Kidney epithelial cell (primary cell): Measurements from ENCODE around the gene PTPRD. TPM values are rescaled to one million over a fixed set of nuclear protein-coding genes. Genes with fewer than 3 reads are reported as not detected.

ENCODE experiments used
- DNase-seq: peaks from one replicate; pipeline ENCODE4 v3.0.0-alpha.2; 2010; ENCODE audit warnings: low read depth
- H3K27me3 ChIP-seq: 2 replicates; pipeline ENCODE4 v1.6.0; 2011; ENCODE audit warnings: low read length; ENCODE audit not compliant: control insufficient read depth, insufficient read depth
- H3K36me3 ChIP-seq: 2 replicates; pipeline ENCODE4 v1.5.1; 2011; ENCODE audit warnings: low read length; ENCODE audit not compliant: control insufficient read depth, insufficient read depth
- H3K4me3 ChIP-seq: 2 replicates; pipeline ENCODE4 v1.5.1; 2011; ENCODE audit warnings: low read depth, mild to moderate bottlenecking, control low read depth, low read length
- total RNA-seq: library from RNA; depleted of rRNA; stranded (reverse); fragments of >200 nt; gene quantifications from 2 replicates; pipeline ENCODE4 v1.2.3, GENCODE V29; 2015
- TF ChIP-seq, protein P1 (sequence below): IDR thresholded peaks from 2 replicates; pipeline ENCODE4 v1.5.1; 2011; ENCODE audit warnings: mild to moderate bottlenecking, moderate library complexity, low read length, control low read depth, inconsistent platforms; ENCODE audit not compliant: insufficient read depth, poor library complexity, severe bottlenecking

Gene PTPRD
- total RNA-seq, 1 donor from 2014 or later: 18.8 TPM

GRCh38 chr9:8762479-8763085 lies 1850.2 kb downstream of the PTPRD start:
- H3K4me3 ChIP-seq: no peak overlapping the region
- DNase-seq: no peak
- no peaks in the 10 kb centered on the region for H3K36me3 ChIP-seq
- TF ChIP-seq, protein P1, sequence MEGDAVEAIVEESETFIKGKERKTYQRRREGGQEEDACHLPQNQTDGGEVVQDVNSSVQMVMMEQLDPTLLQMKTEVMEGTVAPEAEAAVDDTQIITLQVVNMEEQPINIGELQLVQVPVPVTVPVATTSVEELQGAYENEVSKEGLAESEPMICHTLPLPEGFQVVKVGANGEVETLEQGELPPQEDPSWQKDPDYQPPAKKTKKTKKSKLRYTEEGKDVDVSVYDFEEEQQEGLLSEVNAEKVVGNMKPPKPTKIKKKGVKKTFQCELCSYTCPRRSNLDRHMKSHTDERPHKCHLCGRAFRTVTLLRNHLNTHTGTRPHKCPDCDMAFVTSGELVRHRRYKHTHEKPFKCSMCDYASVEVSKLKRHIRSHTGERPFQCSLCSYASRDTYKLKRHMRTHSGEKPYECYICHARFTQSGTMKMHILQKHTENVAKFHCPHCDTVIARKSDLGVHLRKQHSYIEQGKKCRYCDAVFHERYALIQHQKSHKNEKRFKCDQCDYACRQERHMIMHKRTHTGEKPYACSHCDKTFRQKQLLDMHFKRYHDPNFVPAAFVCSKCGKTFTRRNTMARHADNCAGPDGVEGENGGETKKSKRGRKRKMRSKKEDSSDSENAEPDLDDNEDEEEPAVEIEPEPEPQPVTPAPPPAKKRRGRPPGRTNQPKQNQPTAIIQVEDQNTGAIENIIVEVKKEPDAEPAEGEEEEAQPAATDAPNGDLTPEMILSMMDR: peak; percentile 6
- H3K27me3 ChIP-seq: no peaks in the 10 kb centered on the region

DNA sequence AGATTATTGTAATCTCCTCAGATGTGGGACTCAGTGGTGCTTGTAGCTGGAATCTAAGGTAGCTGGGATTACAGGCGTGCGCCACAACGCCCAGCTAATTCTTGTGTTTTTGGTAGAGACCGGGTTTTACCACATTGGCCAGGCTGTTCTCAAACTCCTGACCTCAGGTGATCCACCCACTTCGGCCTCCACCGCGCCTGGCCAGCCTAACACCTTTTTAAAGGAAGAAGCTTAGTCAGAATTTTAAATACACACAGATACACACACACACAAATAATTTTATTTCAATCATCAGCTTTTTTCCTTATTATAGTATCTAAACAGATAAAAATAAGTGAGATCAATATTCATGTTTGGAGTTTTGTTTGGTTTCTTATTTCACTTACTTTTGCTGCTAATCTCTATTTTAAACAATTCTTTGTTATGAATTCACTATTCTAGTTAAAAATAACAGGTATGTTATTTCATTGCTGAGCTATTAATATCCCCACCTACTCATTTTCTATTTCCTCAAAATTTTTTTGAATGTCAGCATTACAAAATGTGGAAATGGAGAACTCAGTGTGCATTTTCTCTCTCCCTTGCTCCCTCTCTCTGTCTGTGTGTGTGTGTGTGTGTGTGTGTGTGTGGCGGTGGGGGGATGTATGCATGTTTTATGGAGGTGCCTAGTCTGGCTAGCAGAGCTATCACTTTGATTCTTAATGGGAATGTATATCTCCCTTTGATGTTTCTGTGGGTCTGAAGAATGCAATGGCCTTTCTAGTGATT lies 1852.6 kb downstream of the PTPRD start:
- DNase-seq: no peak
- H3K27me3 ChIP-seq: no peaks in the 10 kb centered on the region
- H3K36me3 ChIP-seq: no peaks in the 10 kb centered on the region
- TF ChIP-seq, protein P1: no peak
- H3K4me3 ChIP-seq: no peak overlapping the region

GRCh38 chr9:8757881-8758280 lies 1854.9 kb downstream of the PTPRD start:
- DNase-seq: no peak
- TF ChIP-seq, protein P1: no peak
- H3K36me3 ChIP-seq: no peaks in the 10 kb centered on the region
- H3K4me3 ChIP-seq: no peak overlapping the region
- no peaks in the 10 kb centered on the region for H3K27me3 ChIP-seq

GRCh38 chr9:8754751-8755150 lies 1858.1 kb downstream of the PTPRD start:
- Histone ChIP-seq H3K4me3 (no peak overlapping the region), H3K36me3 (no peaks in the 10 kb centered on the region), H3K27me3 (no peaks in the 10 kb centered on the region)
- TF ChIP-seq, protein P1: no peak
- DNase-seq: no peak

DNA sequence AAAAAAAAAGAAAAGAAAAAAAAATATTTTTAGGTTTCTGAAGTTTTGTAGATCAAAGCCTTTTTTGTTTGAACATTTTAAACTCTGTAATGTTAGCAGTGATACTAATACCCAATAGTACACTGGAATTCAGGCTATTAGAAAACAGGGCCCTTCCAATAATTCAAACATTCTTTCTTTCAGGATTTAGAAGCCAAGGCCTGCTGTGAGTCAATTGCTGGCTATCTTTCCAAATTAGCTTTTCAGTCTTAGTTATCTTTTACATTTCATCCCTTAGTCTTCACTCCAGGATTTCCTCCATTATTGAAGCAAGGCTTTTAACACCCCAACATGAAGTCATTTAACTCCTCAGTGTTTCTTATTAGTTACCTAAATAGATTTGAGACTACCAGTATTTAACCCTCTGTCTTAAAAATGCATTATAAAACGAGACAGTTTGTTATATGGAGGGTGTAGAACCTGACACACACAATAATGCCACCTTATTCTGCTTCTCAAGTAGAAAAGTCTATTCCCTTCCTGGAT lies 1861.3 kb downstream of the PTPRD start:
- Histone ChIP-seq H3K4me3 (no peak overlapping the region), H3K36me3 (no peaks in the 10 kb centered on the region), H3K27me3 (no peaks in the 10 kb centered on the region)
- TF ChIP-seq, protein P1: no peak
- DNase-seq: no peak
